Stimulated activated naive CD8-positive, alpha-beta T cell treated with anti-CD3 and anti-CD28 coated beads, Interleukin-15, Interleukin-2, amounts not matched to agents 100 ng/mL and 50 ng/mL, for 24 hours (primary cell): ENCODE results near the gene AKR1C2.
"Not testable (repeated sequence)": the region's sequence is repeated elsewhere in the genome, so short reads cannot be mapped to it uniquely, and the experiment has no call there.

ENCODE experiments used
- H3K27ac Mint-ChIP-seq: one replicate; pipeline ENCODE4 v1.8.0; 2021; ENCODE audit warnings: mild to moderate bottlenecking, mixed read lengths
- H3K27me3 Mint-ChIP-seq: one replicate; pipeline ENCODE4 v1.8.0; 2021; ENCODE audit warnings: mixed read lengths
- H3K36me3 Mint-ChIP-seq: one replicate; pipeline ENCODE4 v1.8.0; 2021; ENCODE audit warnings: low read depth, mixed read lengths
- H3K4me1 Mint-ChIP-seq: one replicate; pipeline ENCODE4 v1.8.0; 2021; ENCODE audit warnings: low read depth, mixed read lengths
- H3K4me3 Mint-ChIP-seq: one replicate; pipeline ENCODE4 v1.8.0; 2021; ENCODE audit warnings: mild to moderate bottlenecking, mixed read lengths
- H3K9me3 Mint-ChIP-seq: one replicate; pipeline ENCODE4 v1.8.0; 2021; ENCODE audit warnings: mixed read lengths

The AKR1C2 gene

GRCh38 chr10:4962876-4963814 lies 40.5 kb downstream of the AKR1C2 start, which contains the start of gene AKR1C1:
AKR1C1 (plus strand) TSS chr10:4963415; CDS start chr10:4963445, 30 bp downstream.
- not testable (repeated sequence) for H3K27ac Mint-ChIP-seq, H3K9me3 Mint-ChIP-seq, H3K27me3 Mint-ChIP-seq, H3K36me3 Mint-ChIP-seq, H3K4me3 Mint-ChIP-seq, H3K4me1 Mint-ChIP-seq

GRCh38 chr10:4962308-4962707 lies 41.3 kb downstream of the AKR1C2 start:
- not testable (repeated sequence) for H3K4me3 Mint-ChIP-seq, H3K27me3 Mint-ChIP-seq, H3K36me3 Mint-ChIP-seq, H3K9me3 Mint-ChIP-seq, H3K27ac Mint-ChIP-seq, H3K4me1 Mint-ChIP-seq

- not testable (repeated sequence) for H3K27me3 Mint-ChIP-seq, H3K9me3 Mint-ChIP-seq, H3K4me3 Mint-ChIP-seq, H3K36me3 Mint-ChIP-seq, H3K27ac Mint-ChIP-seq, H3K4me1 Mint-ChIP-seq
Observed at GRCh38 chr10:4961558-4961957, 42.1 kb downstream of the AKR1C2 start.

- not testable (repeated sequence) for H3K4me1 Mint-ChIP-seq, H3K27me3 Mint-ChIP-seq, H3K9me3 Mint-ChIP-seq, H3K36me3 Mint-ChIP-seq, H3K27ac Mint-ChIP-seq, H3K4me3 Mint-ChIP-seq
Observed at GRCh38 chr10:4956955-4957645, 46.6 kb downstream of the AKR1C2 start.

- not testable (repeated sequence) for H3K4me3 Mint-ChIP-seq, H3K9me3 Mint-ChIP-seq, H3K27me3 Mint-ChIP-seq
Observed at GRCh38 chr10:4956088-4956487, 47.6 kb downstream of the AKR1C2 start.

GRCh38 chr10:4953405-4953804 lies 50.3 kb downstream of the AKR1C2 start:
- H3K4me3 Mint-ChIP-seq = no peak overlapping the region
- H3K36me3 Mint-ChIP-seq = no peaks in the 10 kb centered on the region
- H3K9me3 Mint-ChIP-seq = no peaks in the 10 kb centered on the region
- H3K27ac Mint-ChIP-seq = no peak overlapping the region
- H3K27me3 Mint-ChIP-seq = peaks cover 4% of the 10 kb centered on the region
- H3K4me1 Mint-ChIP-seq = no peaks in the 10 kb centered on the region

More at GRCh38 chr10:4956088-4956487, 47.6 kb downstream of the AKR1C2 start:
- H3K4me1 Mint-ChIP-seq, H3K27ac Mint-ChIP-seq, H3K36me3 Mint-ChIP-seq: not testable (repeated sequence)

- H3K27ac Mint-ChIP-seq, H3K4me1 Mint-ChIP-seq, H3K27me3 Mint-ChIP-seq, H3K4me3 Mint-ChIP-seq, H3K9me3 Mint-ChIP-seq, H3K36me3 Mint-ChIP-seq: not testable (repeated sequence)
Observed at GRCh38 chr10:4951512-4952162, 52.0 kb downstream of the AKR1C2 start.

GRCh38 chr10:4947635-4948596 lies 55.7 kb downstream of the AKR1C2 start:
- H3K27ac Mint-ChIP-seq = no peak overlapping the region
- H3K9me3 Mint-ChIP-seq = no peaks in the 10 kb centered on the region
- H3K4me3 Mint-ChIP-seq = no peak overlapping the region
- H3K4me1 Mint-ChIP-seq = no peaks in the 10 kb centered on the region
- no peaks in the 10 kb centered on the region for H3K27me3 Mint-ChIP-seq
- no peaks in the 10 kb centered on the region for H3K36me3 Mint-ChIP-seq

- no peaks in the 10 kb centered on the region for H3K27me3 Mint-ChIP-seq
- H3K27ac Mint-ChIP-seq = no peak overlapping the region
- H3K4me3 Mint-ChIP-seq = no peak overlapping the region
- no peaks in the 10 kb centered on the region for H3K36me3 Mint-ChIP-seq
- H3K9me3 Mint-ChIP-seq = no peaks in the 10 kb centered on the region
- H3K4me1 Mint-ChIP-seq = no peaks in the 10 kb centered on the region
Observed at GRCh38 chr10:4947039-4947634, 56.5 kb downstream of the AKR1C2 start.

- no peaks in the 10 kb centered on the region for H3K36me3 Mint-ChIP-seq
- H3K4me1 Mint-ChIP-seq = no peaks in the 10 kb centered on the region
- no peaks in the 10 kb centered on the region for H3K27me3 Mint-ChIP-seq
- no peaks in the 10 kb centered on the region for H3K9me3 Mint-ChIP-seq
- H3K4me3 Mint-ChIP-seq = no peak overlapping the region
- H3K27ac Mint-ChIP-seq = no peak overlapping the region
Observed at GRCh38 chr10:4945766-4946717, 57.6 kb downstream of the AKR1C2 start.

GRCh38 chr10:4944841-4945240 lies 58.8 kb downstream of the AKR1C2 start:
- no peaks in the 10 kb centered on the region for H3K27me3 Mint-ChIP-seq
- no peaks in the 10 kb centered on the region for H3K4me1 Mint-ChIP-seq
- H3K4me3 Mint-ChIP-seq = no peak overlapping the region
- H3K36me3 Mint-ChIP-seq = no peaks in the 10 kb centered on the region
- no peak overlapping the region for H3K27ac Mint-ChIP-seq
- H3K9me3 Mint-ChIP-seq = no peaks in the 10 kb centered on the region

GRCh38 chr10:4943821-4944220 lies 59.8 kb downstream of the AKR1C2 start:
- H3K27me3 Mint-ChIP-seq = no peaks in the 10 kb centered on the region
- no peaks in the 10 kb centered on the region for H3K4me1 Mint-ChIP-seq
- no peaks in the 10 kb centered on the region for H3K9me3 Mint-ChIP-seq

GRCh38 chr10:4943416-4943815 lies 60.2 kb downstream of the AKR1C2 start:
- H3K4me3 Mint-ChIP-seq, H3K36me3 Mint-ChIP-seq, H3K27me3 Mint-ChIP-seq, H3K9me3 Mint-ChIP-seq, H3K27ac Mint-ChIP-seq, H3K4me1 Mint-ChIP-seq: not testable (repeated sequence)

More at GRCh38 chr10:4943821-4944220, 59.8 kb downstream of the AKR1C2 start:
- Mint-ChIP-seq H3K36me3 (no peaks in the 10 kb centered on the region), H3K4me3 (no peak overlapping the region), H3K27ac (no peak overlapping the region)
